ENCODE results near the gene APOA5.

GRCh38 chr11:116829525-116830183 lies 38.0 kb upstream of the APOA5 start, which contains the start of gene APOC3:
- no peak for TF ChIP-seq POLR2AphosphoS5 (IDR thresholded peaks at IDR 0.05; ENCODE audit: low read depth, low read length)
- no peak for TF ChIP-seq SIN3A (IDR thresholded peaks at IDR 0.05; ENCODE audit: borderline replicate concordance, insufficient read depth, low read length)
